Measurements from ENCODE around the gene OAS2.

Gene OAS2

DNA sequence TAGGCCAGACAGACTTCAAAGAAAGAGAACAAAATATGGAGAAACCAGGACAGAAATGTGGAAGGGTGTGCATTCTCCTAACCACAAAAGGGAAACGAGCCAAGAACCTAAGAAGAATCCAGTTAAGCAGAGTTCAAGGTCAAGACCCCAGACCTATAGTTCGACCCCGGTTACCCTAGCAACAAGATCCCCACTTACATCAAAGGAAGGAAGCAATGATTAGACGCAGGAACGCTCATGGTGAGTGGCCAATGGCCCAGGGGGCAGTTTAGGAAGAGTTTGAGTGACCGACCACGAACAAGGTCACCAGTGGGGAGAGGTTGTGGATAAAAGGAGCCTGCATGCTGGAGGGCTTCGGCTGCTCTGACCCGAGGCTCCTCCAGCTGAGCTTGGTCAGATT, 36.2 kb downstream of the OAS2 start:
- in situ Hi-C loops (cut with MboI; ENCODE audit: low sequenced_read_pairs): no loop called here

DNA sequence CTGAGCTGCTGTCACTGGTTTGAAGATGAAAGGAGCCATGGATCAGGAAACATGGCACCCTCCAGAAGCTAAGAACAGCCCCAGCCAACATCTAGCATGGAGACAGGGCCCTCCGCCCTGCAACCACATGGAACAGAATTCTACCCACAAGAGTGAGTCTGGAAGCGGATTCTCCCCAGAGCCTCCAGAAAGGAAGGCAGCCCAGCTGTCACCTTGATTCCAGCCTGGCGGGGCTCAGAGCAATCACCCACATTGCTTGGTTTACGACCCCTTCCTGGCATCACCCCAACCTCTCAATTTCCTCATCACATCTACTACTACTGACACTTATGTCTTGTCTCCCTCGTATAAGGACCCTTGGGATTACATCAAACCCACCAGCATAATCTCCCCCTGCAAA, 38.5 kb downstream of the OAS2 start:
- in situ Hi-C loops (cut with MboI; ENCODE audit: low sequenced_read_pairs): no loop called here

DNA sequence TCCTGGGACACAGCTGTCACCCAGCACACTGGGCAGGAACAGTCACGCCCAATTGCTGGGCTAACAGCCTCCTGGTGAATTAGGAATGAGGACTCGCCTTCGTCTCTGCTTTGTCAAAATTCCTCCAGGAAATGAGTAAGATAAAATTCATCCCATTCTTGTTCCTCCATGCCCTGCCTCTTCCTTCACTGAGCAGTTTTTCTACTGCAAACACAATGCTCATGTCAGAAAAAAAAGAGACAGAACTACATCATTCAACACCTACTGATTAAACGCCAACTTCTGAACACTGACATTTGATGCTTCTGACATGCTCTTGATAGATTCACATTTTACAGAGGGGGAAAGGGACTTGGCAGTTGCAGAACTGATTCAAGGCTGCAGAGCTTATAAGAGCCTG, 40.7 kb downstream of the OAS2 start:
- in situ Hi-C loops (cut with MboI; ENCODE audit: low sequenced_read_pairs): no loop called here

DNA sequence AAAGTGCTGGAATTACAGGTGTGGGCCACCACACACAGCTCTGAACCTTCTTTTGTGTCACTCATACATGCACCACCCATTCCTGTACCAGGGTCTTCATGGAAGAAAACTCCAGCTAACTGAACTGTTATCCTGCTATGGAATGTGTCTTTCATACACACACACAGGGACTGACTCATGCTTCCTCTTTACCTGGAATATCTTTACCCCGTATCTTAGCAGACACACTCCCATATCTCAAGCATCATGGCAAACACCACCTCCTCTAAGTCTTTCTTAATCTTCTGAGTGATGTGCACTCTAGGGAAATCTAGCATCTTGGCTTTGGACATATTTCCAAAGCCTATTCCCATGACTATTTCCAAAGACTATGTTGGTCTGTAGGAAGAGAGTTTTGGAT, 43.2 kb downstream of the OAS2 start:
- in situ Hi-C loops (cut with MboI; ENCODE audit: low sequenced_read_pairs): no loop called here

DNA sequence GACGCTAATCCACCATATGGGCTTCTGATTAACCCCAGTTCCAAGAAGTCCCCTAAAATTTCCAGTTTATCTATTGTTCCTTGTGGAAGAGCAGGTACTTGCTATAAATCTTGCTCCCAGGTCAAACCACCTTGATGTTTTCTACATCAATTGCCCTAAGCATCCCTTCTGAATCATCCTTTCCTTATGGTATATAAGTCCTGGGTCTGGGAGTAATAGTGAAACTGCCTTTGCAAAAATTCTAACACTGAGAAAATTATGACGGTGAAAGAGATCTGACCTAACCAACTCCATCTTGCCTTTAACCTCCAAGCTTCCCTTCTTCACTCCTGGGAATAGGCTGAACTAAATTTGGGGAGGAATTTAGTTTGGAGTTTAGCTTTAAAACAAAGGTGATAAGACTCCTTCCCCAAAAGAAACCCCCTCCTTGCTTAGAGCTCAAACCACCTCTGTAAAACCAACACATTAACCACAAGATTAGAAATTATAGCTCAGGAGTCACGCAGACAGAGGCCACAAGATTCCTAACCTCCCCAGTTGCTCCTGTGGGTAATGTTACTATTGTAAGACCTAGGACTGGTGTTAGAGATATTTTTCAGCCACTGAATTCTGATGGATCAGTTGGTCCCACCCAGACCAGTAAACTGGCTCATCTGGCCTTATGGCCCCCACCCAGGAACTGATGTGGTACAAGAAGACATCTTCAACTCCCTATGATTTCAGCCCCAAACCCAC, 44.4 kb downstream of the OAS2 start:
- in situ Hi-C loops (cut with MboI; ENCODE audit: low sequenced_read_pairs): no loop called here

DNA sequence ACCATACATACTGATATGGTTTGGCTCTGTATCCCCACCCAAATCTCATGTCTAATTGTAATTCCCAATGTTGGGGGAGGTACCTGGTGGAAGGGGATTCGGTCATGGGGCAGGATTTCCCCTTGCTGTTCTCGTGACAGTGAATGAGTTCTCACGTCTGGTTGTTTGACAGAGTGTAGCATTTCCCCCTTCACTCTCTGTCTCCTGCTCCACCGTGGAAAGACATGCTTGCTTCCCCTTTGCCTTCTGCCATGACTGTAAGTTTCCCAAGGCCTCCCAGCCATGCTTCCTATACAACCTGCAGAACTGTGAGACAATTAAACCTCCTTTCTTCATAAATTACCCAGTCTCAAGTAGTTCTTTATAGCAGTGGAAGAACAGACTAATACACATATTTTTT, 49.4 kb downstream of the OAS2 start:
- in situ Hi-C loops (cut with MboI; ENCODE audit: low sequenced_read_pairs): no loop called here

DNA sequence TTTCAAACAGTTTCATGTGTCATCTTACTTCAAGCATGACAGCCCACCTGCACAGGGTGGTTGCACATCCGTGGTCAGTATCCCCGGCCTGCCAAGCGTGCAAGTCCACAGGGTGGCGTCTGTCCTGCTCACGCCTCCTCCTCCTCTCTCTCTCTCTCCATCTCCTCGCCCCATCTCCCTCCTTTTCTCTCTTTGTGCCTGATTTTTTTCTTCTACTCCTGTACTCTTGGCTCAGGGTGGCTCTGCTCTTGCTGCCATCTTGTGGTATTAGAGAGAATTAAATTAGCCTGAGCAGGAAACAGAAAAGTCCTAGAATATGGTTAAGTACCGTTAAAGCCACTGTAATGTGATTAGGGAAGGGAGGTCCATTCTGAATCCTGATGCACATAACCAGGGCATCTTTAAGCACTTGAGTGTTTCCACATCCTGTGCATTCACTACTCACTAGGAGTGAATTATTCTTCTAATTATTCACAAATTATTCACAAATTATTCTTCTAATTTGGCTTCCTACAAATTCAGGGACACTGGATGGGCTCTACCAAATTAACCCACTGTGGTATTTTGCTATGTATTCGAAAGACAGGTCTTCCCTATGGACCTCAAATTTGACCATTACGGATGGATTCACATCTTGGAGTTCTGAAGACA, 52.7 kb downstream of the OAS2 start:
- in situ Hi-C loops (cut with MboI; ENCODE audit: low sequenced_read_pairs): no loop called here

DNA sequence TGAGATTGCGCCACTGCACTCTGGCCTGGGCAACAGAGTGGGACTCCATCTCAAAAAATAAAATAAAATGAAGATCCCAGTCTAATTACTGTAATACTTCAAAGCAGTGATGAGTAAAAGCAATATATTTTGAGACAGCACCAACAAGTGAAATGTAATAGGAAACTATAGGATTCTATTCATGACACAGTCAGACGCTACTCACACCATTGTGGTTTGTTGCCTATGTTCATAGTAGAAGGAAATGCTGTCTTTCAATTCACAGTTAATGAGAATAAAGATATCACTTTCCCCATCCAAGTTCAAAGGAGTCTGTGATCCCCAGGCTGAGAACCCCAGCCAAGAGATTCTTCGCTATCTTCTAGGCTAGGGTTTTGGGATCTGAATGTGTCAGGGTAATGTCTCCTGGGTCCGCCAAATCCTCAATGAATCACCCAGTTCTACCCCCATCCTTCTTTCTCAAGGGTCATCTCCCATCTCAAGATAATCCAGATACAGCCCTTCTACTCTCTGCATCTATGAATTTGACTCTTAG, 61.7 kb downstream of the OAS2 start:
- in situ Hi-C loops (cut with MboI; ENCODE audit: low sequenced_read_pairs): no loop called here

DNA sequence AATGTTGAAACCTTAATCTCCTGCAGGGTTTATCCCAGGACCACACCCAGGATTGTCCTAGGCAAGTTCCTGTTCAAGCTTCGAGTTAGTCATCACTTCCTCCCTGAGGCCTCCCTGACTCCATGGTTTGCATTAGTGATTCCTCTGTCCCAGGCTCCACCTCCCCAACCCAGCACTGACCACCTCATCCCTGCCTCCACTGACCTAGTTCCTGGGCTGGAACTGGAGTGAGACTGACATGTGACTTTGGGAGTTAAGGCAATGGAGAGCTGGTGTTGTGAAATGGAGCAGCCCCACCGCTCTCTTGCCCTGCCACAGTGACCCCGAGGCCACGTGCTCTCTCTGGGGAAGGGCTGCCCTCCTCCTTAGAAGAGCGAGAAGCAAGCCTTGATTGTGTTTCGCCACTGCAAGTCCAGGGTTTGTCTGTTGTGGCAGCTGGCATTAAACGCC, 62.4 kb downstream of the OAS2 start:
- in situ Hi-C loops (cut with MboI; ENCODE audit: low sequenced_read_pairs): no loop called here

DNA sequence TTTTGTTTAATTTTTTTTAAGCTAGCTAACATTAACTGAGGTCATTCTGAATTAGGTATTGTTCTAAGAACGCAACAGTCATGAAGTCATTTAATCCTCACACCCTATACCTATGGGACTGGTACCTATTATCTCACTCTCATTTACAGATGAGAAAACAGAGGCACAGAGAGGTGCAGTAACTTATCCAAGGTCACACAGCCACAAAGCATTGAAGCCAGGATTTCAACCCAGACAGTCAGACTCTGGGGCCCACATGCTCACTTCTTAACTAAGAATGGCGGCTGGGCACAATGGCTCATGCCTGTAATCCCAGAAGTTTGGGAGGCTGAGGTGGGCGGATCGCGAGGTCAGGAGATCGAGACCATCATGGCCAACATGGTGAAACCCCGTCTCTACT, 63.2 kb downstream of the OAS2 start:
- in situ Hi-C loops (cut with MboI; ENCODE audit: low sequenced_read_pairs): no loop called here

DNA sequence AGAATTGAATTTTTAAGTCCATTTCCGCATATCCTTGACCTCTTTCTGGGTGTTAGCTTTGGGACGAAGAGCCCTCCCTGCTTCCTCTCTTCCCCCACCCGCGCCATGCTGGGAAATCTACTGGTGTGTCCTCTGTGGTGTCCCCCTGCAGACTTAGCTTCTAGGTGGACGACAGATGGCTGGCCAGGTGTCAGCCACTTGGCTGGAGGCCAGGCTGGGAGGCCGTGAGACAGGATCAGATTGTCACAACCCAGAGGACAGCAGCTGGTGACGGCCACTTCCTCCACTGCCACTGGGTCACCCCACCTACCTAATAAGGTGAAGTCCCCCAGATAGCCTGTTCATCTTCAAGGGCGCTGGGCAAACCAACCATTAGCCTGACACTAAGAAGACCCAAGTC, 64.9 kb downstream of the OAS2 start:
- in situ Hi-C loops (cut with MboI; ENCODE audit: low sequenced_read_pairs): no loop called here

DNA sequence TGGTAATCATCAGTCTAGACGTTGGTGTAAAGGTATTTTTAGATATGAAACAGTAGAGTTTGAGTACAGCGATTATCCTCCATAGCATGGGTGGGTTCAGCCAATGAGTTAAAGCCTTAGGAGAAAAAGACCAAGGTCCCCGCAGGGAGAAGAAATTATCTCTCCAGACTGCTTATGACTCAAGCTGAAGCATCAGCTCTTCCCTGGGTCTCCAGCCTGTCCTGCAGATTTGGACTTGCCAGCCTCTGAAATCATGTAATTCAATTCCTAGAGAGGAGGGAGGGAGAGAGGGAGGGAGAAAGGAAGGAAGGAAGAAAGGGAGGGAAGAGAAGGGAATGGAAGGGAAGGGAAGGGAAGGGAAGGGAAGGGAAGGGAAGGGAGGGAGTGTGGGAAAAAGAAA, 66.2 kb downstream of the OAS2 start:
- in situ Hi-C loops (cut with MboI; ENCODE audit: low sequenced_read_pairs): no loop called here

DNA sequence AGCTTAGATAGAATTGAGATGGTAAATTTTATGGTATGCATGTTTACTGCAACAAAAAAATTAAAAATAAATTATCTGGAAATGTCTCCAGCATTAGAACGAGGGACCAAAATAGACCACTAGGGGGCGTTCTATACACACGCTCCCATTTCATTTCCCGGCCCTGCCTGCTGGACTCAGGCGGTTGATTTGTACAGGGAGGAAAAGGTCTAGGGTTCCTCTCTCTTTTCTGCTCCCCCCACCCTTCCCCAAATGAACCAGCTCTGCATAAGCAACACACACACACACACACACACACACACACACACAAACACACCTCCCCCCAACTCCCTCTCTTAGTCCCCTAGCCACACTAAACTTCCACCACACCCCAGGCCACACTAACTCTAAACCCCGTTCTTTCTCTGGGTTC, 70.4 kb downstream of the OAS2 start:
- in situ Hi-C loops (cut with MboI; ENCODE audit: low sequenced_read_pairs): no loop called here

DNA sequence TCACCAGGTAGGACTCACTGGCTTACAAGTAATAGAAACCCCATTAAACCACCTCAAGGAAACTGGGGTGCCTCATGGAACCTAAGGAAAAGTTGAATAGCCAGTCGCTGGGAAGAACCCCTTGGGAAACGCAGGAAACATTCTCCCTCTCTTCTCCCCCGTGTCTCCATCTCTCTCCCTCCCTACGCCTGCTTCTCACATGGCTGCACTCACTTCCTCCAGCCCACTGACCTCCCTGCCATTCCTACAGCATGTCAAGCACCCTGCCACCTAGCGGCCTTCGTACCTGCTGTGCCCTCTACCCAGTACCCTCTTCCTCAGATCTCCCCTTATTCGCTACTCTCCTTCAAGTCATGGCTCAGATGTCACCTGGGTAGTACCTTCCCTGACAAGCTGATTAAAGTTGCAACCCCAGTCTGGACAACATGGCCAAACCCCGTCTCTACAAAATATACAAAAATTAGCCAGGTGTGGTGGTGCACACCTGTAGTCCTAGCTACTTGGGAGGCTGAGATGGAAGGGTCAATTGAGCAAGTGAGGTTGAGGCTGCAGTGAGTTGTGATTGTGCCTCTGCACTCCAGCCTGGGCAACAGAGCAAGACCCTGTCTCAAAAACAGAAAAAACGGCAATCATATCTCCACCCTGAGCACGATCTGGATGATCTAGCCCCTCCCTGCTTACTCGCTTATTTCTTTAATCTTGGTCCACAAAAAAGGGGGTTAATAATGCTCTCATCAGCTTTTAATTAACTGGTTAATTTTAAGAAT, 71.8 kb downstream of the OAS2 start:
- in situ Hi-C loops (cut with MboI; ENCODE audit: low sequenced_read_pairs): no loop called here

DNA sequence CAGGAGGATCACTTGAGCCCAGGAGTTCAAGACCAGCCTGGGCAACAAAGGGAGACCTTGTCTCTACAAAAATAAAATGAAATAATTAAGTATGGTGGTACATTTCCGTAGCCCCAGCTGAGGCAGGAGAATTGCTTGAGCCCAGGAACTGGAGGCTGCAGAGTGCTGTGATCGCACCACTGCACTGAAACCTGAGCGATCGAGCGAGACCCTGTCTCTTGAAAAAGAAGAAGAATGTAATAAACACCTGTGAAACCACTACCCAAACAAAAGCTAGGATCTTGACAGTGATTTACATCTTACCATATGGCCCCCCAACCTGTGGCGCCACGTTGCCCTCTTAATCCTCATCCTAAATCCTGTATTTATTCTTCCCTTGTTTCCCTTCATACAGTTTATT, 72.5 kb downstream of the OAS2 start:
- in situ Hi-C loops (cut with MboI; ENCODE audit: low sequenced_read_pairs): no loop called here

DNA sequence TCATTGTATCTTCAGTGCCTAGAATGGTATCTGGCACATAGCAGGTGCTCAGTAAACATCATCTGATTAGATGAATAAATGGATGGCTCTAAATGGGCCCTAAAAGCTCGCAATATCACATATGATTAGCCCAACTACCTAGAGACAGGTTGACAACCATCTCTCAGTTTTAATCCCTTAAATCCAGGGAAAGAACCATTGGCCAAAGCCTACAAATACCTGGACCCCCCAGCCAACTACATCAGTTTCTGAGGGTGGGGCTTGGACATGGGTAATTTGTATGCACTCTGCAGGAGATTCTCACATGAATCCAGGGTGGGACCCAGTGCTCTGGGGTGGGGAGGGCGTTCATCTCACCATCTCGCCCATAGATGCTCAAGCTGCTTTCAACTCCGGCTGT, 73.4 kb downstream of the OAS2 start:
- in situ Hi-C loops (cut with MboI; ENCODE audit: low sequenced_read_pairs): no loop called here

DNA sequence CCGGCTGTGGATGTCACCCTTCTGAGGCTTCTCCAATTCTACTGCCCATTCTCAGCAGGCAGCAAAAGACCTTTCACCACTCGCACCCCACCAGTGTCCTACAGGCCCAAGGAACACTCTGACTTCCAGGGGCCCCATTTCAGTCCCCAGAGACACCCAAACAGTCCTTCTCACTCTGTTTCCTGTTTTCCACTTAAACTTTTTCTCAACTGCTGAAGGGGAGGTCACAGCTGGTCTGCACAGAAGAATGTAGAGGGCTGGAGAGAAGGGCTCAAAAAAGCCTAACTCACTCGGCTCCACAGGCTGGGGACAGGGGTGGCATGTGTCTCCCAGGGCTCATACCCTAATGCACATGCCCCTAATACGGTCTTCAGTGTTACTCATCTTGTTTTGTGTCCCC, 74.0 kb downstream of the OAS2 start:
- in situ Hi-C loops (cut with MboI; ENCODE audit: low sequenced_read_pairs): no loop called here

DNA sequence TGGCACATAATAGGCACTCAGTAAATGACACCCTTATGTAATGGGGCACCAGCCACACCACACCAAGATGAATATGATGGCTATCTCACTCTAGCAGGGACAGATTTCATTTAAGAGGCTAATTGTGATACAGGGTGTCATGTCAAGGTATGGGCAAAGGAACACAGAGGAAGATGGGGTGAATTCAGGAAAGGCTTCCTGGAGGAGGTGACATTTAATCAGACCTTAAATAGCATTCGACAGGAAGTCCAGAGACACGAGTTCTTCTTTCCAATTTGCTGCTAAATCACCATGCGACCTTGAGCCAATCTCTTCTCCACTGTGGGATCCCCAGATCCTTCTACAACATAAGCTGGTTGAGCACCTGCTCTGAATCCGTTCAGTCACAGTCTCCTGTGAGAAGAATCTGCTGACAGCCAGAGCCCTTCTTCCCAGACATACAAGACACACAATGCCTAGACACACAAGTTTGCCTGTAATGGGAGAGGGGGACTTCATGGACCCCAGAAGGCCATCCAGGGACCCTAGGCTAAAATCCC, 76.7 kb downstream of the OAS2 start:
- in situ Hi-C loops (cut with MboI; ENCODE audit: low sequenced_read_pairs): no loop called here

DNA sequence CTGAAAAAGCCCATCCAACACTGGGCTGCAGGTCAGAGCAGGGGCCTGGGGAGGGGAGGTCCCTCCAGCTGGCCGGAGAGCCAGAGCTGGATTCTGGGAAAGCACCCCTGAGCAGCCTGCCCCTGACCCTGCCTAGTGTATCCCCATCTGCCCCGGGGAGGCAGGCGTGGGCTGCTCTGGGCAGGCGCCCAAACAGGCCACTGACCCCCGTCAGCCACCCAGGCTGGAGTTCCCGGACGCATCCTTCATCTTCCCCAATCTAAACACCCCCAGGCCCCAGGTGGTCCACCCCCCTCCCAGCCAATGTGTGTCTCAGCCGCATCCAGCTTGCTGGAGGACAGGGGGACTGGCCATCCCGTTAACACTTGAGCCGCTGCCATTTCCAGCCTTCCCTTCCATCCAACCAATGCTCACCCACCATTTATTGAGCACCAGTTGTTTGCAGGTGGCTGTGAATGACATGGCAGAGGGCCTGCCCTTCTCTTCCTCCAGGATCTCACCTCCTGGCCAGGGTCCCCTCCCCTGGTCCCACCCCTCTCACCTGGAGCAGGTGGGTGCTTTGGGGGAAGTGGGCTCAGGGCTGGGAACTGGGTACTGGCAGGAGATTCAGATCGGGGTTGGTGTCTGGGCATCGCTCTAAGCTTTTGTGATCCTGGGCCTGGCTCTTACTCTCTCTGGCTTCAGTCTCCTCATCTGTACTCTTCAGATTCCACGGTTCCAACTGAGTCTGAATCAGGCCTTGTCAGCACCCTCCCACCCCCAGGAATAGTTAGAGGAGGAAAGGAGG, 77.5 kb downstream of the OAS2 start:
- in situ Hi-C loops (cut with MboI; ENCODE audit: low sequenced_read_pairs): no loop called here

DNA sequence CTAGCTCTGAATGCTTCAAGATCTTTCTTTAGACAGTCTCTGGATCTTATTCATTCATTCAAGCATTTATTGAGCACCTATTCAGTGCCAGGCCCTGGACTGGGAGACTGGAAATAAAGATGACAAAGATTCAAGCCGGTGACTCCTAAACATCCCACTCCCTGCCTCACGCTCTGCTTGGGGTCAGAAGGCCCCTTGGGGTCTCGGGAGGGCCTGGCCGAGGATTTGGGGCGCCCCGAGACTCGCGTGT, 78.0 kb downstream of the OAS2 start:
- in situ Hi-C loops (cut with MboI; ENCODE audit: low sequenced_read_pairs): no loop called here

All from hTERT RPE-1 (cell line).